Endodermal cell (in vitro differentiated cells): ENCODE results near the gene MAFB. TPM values are rescaled to one million over a fixed set of nuclear protein-coding genes. Genes with fewer than 3 reads are reported as not detected.

Experiments used
- DNase-seq: peaks from one replicate; pipeline ENCODE4 v3.0.0-alpha.2; 2017
- H3K27ac ChIP-seq: 2 replicates; pipeline ENCODE4 v1.5.1; 2013; ENCODE audit warnings: mild to moderate bottlenecking, low read depth, low read length, moderate library complexity
- H3K27me3 ChIP-seq: 2 replicates; pipeline ENCODE4 v1.6.1; 2013; ENCODE audit warnings: mild to moderate bottlenecking, low read length, moderate library complexity; ENCODE audit not compliant: insufficient read depth, control insufficient read depth, poor library complexity, severe bottlenecking
- H3K36me3 ChIP-seq: 2 replicates; pipeline ENCODE4 v1.7.0; 2013; ENCODE audit warnings: mild to moderate bottlenecking, low read length, moderate library complexity; ENCODE audit not compliant: control insufficient read depth, insufficient read depth
- H3K4me1 ChIP-seq: one replicate; pipeline ENCODE4 v1.7.0; 2013; ENCODE audit warnings: low read length; ENCODE audit not compliant: control insufficient read depth, insufficient read depth
- H3K4me3 ChIP-seq: 2 replicates; pipeline ENCODE4 v1.5.1; 2013; ENCODE audit warnings: mild to moderate bottlenecking, low read length, moderate library complexity
- H3K9ac ChIP-seq: 2 replicates; pipeline ENCODE4 v1.6.1; 2013; ENCODE audit warnings: mild to moderate bottlenecking, low read length, moderate library complexity; ENCODE audit not compliant: poor library complexity, severe bottlenecking; ENCODE audit errors: extremely low read depth
- H3K9me3 ChIP-seq: 2 replicates; pipeline ENCODE4 v1.6.1; 2013; ENCODE audit warnings: mild to moderate bottlenecking, low read length, moderate library complexity; ENCODE audit not compliant: control insufficient read depth
- H3K27ac Mint-ChIP-seq: 2 replicates; pipeline ENCODE4 v1.8.0; 2020; ENCODE audit warnings: mixed read lengths
- H3K27me3 Mint-ChIP-seq: 2 replicates; pipeline ENCODE4 v1.8.0; 2021; ENCODE audit warnings: mild to moderate bottlenecking, mixed read lengths; ENCODE audit not compliant: insufficient read depth
- H3K36me3 Mint-ChIP-seq: 2 replicates; pipeline ENCODE4 v1.8.0; 2020; ENCODE audit warnings: low read depth, mixed read lengths
- H3K4me1 Mint-ChIP-seq: 2 replicates; pipeline ENCODE4 v1.8.0; 2020; ENCODE audit warnings: mixed read lengths
- H3K4me3 Mint-ChIP-seq: 2 replicates; pipeline ENCODE4 v1.8.0; 2020; ENCODE audit warnings: mild to moderate bottlenecking, moderate library complexity, mixed read lengths
- H3K9me3 Mint-ChIP-seq: 2 replicates; pipeline ENCODE4 v1.8.0; 2020; ENCODE audit warnings: mild to moderate bottlenecking, mixed read lengths
- CTCF ChIP-seq: fragments of 200-600 bp; sonication (generic); conservative IDR thresholded peaks from 2 replicates; pipeline ENCODE4 v1.5.0; 2021; ENCODE audit warnings: antibody characterized with exemption, mild to moderate bottlenecking
- WGBS, 2 experiments: methylation state at CpG; one replicate each; pipeline versions ENCODE4 v1.1.5 to v1.1.7; 2013; ENCODE audit warnings: missing lambda C conversion rate in 2 of 2, mixed read lengths in 1 of 2; ENCODE audit not compliant: insufficient coverage in 1 of 2, insufficient read length in 1 of 2; 5-methylcytosine and 5-hydroxymethylcytosine counted together
- total RNA-seq, 2 donors: library from RNA; stranded (reverse); fragmentation: NEBNext Ultra II Directional in 1 of 2; extraction: Animal tissue kit (Norgen Biotek cat#: 25700) in 1 of 2; gene quantifications; 2 replicates in 1 of 2; 3 replicates in 1 of 2; pipeline ENCODE4 v1.2.1, GENCODE V29; 2021

The MAFB gene
- total RNA-seq, 2 donors from 2014 or later = 0.90 to 1.5 TPM

- Histone ChIP-seq H3K4me3 (no peak overlapping the region), H3K9me3 (no peaks in the 10 kb centered on the region), H3K4me1 (no peaks in the 10 kb centered on the region), H3K36me3 (no peaks in the 10 kb centered on the region), H3K27ac (no peak overlapping the region), H3K9ac (no peak overlapping the region), H3K27me3 (peaks cover 62% of the 10 kb centered on the region)
- Mint-ChIP-seq H3K9me3 (peaks cover 4% of the 10 kb centered on the region), H3K27ac (no peak overlapping the region), H3K4me1 (no peaks in the 10 kb centered on the region), H3K36me3 (no peaks in the 10 kb centered on the region), H3K4me3 (no peak overlapping the region), H3K27me3 (peaks cover 73% of the 10 kb centered on the region)
- no peak for TF ChIP-seq CTCF
- DNase-seq = no peak
- 83% methylated on average over 1 of the region's 1 CpG; no CpG with 5 or more reads in 1 of the 2 experiments for WGBS, 2 experiments
Observed at GRCh38 chr20:40698281-40698680, 9.2 kb upstream of the MAFB start.

- H3K9me3 ChIP-seq = no peaks in the 10 kb centered on the region
- Mint-ChIP-seq H3K36me3 (no peaks in the 10 kb centered on the region), H3K9me3 (peaks cover 3% of the 10 kb centered on the region), H3K27me3 (peaks cover 80% of the 10 kb centered on the region), H3K4me1 (peaks cover 2% of the 10 kb centered on the region), H3K27ac (no peak overlapping the region), H3K4me3 (no peak overlapping the region)
- 85 to 89% methylated on average over 5 of the region's 5 CpGs for WGBS, 2 experiments
- no peak for DNase-seq
- H3K27ac ChIP-seq = no peak overlapping the region
- no peaks in the 10 kb centered on the region for H3K36me3 ChIP-seq
- peaks cover 69% of the 10 kb centered on the region for H3K27me3 ChIP-seq
- no peak overlapping the region for H3K4me3 ChIP-seq
- TF ChIP-seq CTCF = no peak
- H3K9ac ChIP-seq = no peak overlapping the region
- peaks cover 2% of the 10 kb centered on the region for H3K4me1 ChIP-seq
Observed at GRCh38 chr20:40697541-40697940, 8.5 kb upstream of the MAFB start.

GRCh38 chr20:40695214-40695613 lies 6.2 kb upstream of the MAFB start:
- Mint-ChIP-seq H3K27ac (no peak overlapping the region), H3K9me3 (no peaks in the 10 kb centered on the region), H3K4me1 (peaks cover 18% of the 10 kb centered on the region), H3K36me3 (no peaks in the 10 kb centered on the region), H3K27me3 (peaks cover 98% of the 10 kb centered on the region), H3K4me3 (no peak overlapping the region)
- no peak overlapping the region for H3K4me3 ChIP-seq
- peaks cover 92% of the 10 kb centered on the region for H3K27me3 ChIP-seq
- H3K27ac ChIP-seq = no peak overlapping the region
- TF ChIP-seq CTCF = no peak
- DNase-seq = no peak
- H3K36me3 ChIP-seq = no peaks in the 10 kb centered on the region
- no peaks in the 10 kb centered on the region for H3K9me3 ChIP-seq
- H3K4me1 ChIP-seq = peaks cover 12% of the 10 kb centered on the region
- no peak overlapping the region for H3K9ac ChIP-seq
